Measurements from ENCODE around the gene ARHGEF7.
"Not testable (repeated sequence)": the region's sequence is repeated elsewhere in the genome, so short reads cannot be mapped to it uniquely, and the experiment has no call there.

Gene ARHGEF7

GRCh38 chr13:111115061-111115964, at the start of gene ARHGEF7:
ARHGEF7 (plus strand) TSS chr13:111115310; CDS start chr13:111115527, 217 bp downstream.
- DNase-seq (ENCODE audit: low read depth, low spot score), result no peak

- no peak for DNase-seq (ENCODE audit: low read depth, low spot score)
Observed at GRCh38 chr13:111065698-111066097, 49.4 kb upstream of the ARHGEF7 start.

GRCh38 chr13:111066544-111066943, 48.6 kb upstream of the ARHGEF7 start:
- no peak for DNase-seq (ENCODE audit: low read depth, low spot score)

- DNase-seq (ENCODE audit: low read depth, low spot score), result no peak
Observed at GRCh38 chr13:111068009-111068350, 47.1 kb upstream of the ARHGEF7 start.

GRCh38 chr13:111071120-111071519, 44.0 kb upstream of the ARHGEF7 start:
- DNase-seq (ENCODE audit: low read depth, low spot score), result not testable (repeated sequence)

- not testable (repeated sequence) for DNase-seq (ENCODE audit: low read depth, low spot score)
Observed at GRCh38 chr13:111071526-111071925, 43.6 kb upstream of the ARHGEF7 start.

- DNase-seq (ENCODE audit: low read depth, low spot score), result no peak
Observed at GRCh38 chr13:111074826-111075225, 40.3 kb upstream of the ARHGEF7 start.

GRCh38 chr13:111076155-111077013, 38.7 kb upstream of the ARHGEF7 start:
- no peak for DNase-seq (ENCODE audit: low read depth, low spot score)

- DNase-seq (ENCODE audit: low read depth, low spot score), result no peak
Observed at GRCh38 chr13:111079375-111079774, 35.7 kb upstream of the ARHGEF7 start.

- DNase-seq (ENCODE audit: low read depth, low spot score), result no peak
Observed at GRCh38 chr13:111080642-111081041, 34.5 kb upstream of the ARHGEF7 start.

- DNase-seq (ENCODE audit: low read depth, low spot score), result no peak
Observed at GRCh38 chr13:111082240-111082639, 32.9 kb upstream of the ARHGEF7 start.

- DNase-seq (ENCODE audit: low read depth, low spot score), result not testable (repeated sequence)
Observed at GRCh38 chr13:111082769-111083168, 32.3 kb upstream of the ARHGEF7 start.

- DNase-seq (ENCODE audit: low read depth, low spot score), result not testable (repeated sequence)
Observed at GRCh38 chr13:111083693-111084092, 31.4 kb upstream of the ARHGEF7 start.

- DNase-seq (ENCODE audit: low read depth, low spot score), result no peak
Observed at GRCh38 chr13:111090169-111090568, 24.9 kb upstream of the ARHGEF7 start.

GRCh38 chr13:111092685-111093084, 22.4 kb upstream of the ARHGEF7 start:
- no peak for DNase-seq (ENCODE audit: low read depth, low spot score)

GRCh38 chr13:111093136-111093535, 22.0 kb upstream of the ARHGEF7 start:
- DNase-seq (ENCODE audit: low read depth, low spot score), result no peak

GRCh38 chr13:111093634-111094033, 21.5 kb upstream of the ARHGEF7 start:
- DNase-seq (ENCODE audit: low read depth, low spot score), result no peak

GRCh38 chr13:111095031-111095840, 19.9 kb upstream of the ARHGEF7 start:
- DNase-seq (ENCODE audit: low read depth, low spot score), result no peak

- no peak for DNase-seq (ENCODE audit: low read depth, low spot score)
Observed at GRCh38 chr13:111095911-111096501, 19.1 kb upstream of the ARHGEF7 start.

GRCh38 chr13:111099290-111099689, 15.8 kb upstream of the ARHGEF7 start:
- no peak for DNase-seq (ENCODE audit: low read depth, low spot score)

- no peak for DNase-seq (ENCODE audit: low read depth, low spot score)
Observed at GRCh38 chr13:111110054-111110453, 5.1 kb upstream of the ARHGEF7 start.

Measured in brain pericyte (primary cell).